Stimulated activated CD4-positive, alpha-beta T cell treated with anti-CD3 and anti-CD28 coated beads, Interleukin-1b, Interleukin-23, amount 100 ng/mL, for 48 hours (primary cell): ENCODE measurements around the gene MRGPRG.
"Not testable (repeated sequence)": the region's sequence is repeated elsewhere in the genome, so short reads cannot be mapped to it uniquely, and the experiment has no call there.

Source experiments
- DNase-seq: peaks from one replicate; pipeline ENCODE4 v3.0.0-alpha.2; 2020

MRGPRG gene, protein sequence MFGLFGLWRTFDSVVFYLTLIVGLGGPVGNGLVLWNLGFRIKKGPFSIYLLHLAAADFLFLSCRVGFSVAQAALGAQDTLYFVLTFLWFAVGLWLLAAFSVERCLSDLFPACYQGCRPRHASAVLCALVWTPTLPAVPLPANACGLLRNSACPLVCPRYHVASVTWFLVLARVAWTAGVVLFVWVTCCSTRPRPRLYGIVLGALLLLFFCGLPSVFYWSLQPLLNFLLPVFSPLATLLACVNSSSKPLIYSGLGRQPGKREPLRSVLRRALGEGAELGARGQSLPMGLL

DNA sequence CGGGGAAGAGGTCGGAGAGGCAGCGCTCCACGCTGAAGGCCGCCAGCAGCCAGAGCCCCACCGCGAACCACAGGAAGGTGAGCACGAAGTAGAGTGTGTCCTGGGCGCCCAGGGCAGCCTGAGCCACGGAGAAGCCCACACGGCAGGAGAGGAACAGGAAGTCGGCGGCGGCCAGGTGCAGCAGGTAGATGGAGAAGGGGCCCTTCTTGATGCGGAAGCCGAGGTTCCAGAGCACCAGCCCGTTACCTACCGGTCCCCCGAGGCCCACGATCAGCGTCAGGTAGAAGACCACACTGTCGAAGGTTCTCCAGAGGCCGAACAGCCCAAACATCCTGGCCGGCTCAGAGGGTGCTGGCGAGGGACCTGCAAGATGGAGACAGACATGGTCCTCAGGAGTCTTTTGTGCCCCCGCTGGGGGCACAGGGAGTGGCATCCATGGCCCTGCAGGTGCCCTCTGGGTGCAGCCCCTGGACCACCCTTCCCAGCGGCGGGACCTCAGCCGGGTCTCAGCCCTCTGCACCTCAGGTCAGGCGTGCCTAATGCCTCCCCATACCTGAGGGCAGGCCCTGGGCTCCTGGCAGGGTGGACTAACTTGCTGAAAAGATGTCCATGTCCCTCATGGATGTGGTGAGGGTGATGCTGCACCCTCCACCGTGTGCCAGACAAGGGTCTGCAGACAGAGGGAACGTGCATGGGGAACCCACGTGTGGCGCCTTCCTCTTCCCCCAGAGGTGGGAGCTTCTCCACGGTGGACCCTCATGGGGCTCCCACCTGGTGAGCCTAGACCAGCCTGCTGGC lies at the start of gene MRGPRG:
MRGPRG (minus strand) TSS at position 331 of the 798 bp plus-strand sequence; CDS start at position 331, 0 bp downstream.
- no peak for DNase-seq

DNA sequence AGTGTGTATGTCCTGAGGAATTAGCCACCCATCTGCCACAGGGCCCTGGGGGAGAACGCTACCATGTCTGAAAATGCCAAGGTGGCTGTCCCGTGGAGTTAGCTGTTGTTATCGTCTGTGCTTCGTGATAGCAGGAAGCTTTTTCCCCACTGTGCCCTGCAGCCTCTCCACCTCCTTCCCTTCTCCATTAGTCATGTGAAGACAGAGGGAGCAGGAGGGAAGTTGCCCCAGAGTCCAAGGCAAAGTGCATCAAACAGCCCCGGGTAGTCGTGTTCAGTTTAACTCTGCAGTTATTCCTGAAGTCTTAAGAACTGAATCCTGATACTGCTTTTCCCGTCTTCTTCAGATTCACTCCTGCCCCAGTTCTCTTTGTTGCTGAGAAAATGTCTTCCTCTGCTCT lies 43.9 kb upstream of the MRGPRG start:
- not testable (repeated sequence) for DNase-seq

DNA sequence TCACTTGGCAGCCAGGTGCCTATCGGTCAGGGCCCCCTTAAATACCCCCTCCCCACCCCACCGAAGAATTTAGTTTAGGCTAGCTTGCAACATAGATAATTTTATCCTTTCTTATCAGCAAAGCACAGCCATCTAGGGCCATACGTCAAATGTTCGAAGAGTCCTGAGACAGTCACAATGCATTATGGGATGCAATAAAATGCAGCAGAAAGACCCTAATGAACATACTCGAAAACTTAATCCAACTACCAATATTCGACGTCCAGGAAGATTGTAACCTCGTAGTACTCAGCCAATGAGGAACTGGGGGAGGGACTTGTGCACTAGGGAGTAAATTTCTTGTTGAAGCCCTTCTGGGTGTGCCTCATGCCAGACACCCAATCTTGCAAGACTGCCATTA lies 43.2 kb upstream of the MRGPRG start:
- DNase-seq: not testable (repeated sequence)

DNA sequence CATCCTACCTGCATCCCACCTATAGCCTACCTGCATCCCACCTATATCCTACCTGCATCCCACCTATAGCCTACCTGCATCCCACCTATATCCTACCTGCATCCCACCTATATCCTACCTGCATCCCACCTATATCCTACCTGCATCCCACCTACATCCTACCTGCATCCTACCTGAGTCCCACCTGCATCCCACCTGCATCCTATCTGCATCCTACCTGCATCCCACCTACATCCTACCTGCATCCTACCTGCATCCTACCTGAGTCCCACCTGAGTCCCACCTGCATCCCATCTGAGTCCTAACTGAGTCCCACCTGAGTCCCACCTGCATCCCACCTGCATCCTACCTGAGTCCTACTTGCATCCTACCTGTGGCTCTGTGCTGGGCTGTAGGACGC lies 38.9 kb upstream of the MRGPRG start:
- not testable (repeated sequence) for DNase-seq

DNA sequence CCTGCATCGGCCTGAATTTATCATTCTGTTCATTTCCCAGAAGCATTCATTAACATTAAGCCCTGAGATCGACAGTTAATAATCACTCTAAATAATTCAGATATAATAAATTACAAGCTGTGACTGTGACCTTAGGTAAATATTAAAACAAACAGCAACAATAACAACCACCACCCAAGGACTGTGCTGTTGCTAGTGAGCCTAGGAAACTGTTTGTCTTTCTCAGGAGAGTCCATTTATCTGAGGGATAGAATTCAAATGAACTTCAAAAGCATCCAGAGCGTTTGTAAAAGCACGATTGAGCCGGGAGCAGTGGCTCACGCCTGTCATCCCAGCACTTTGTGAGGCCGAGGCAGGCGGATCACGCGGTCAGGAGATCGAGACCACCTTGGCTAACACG lies 36.6 kb upstream of the MRGPRG start:
- not testable (repeated sequence) for DNase-seq

DNA sequence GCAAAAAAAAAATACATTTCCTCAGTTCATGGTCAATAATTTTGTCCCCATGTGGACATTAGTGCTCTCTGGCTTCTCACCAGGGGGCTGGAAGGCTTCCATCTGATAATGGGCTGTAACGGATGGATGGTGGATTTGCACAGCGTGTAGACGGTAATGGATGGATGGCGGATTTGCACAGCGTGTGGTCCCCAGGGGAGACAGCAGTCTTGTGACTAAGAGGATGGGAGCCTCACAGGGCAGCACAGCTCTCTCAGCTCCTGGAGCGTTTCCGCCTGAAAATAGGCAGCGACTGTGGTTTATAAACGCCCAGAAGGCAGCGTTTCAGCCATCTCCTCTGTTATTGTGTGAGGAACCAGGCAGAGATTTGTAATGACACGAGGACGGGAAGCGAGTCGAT lies 36.2 kb upstream of the MRGPRG start:
- DNase-seq: not testable (repeated sequence)

DNA sequence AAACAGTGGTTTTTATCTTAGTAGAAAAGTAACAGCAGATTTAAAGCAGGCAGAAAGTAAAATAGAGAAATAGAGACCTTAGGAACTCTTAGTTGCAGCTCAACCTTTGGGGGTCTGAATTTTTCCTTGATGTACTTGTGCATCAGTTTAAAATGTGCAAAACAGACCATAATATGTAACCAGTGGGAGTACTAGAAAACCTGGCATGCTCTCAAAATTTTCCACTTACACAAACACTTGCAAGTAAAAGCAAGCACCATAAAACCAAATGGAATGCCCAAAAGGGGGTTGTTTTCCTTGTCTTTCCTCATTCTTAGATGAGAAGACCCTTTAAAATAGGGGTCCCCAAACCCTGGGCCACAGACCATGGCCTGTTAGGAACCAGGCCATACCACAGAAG lies 26.5 kb upstream of the MRGPRG start:
- DNase-seq: no peak

DNA sequence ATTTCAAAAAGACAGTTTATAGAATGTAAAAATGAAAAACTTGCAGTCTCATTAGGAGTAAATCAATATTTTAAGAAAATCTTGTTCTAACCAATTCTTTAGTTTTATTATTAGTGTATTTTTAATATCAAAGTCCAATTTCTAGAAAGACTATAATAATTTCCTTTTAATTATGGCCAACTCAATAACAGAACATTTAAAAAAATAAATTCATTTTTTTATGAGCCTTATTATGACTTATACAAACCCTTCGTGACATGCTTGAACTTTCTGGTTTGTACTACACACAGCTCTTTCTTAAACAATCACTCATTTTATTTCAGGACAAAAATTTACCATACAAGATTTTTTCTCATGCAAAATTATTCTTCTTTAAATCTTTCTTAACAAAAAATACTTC lies 25.3 kb upstream of the MRGPRG start:
- no peak for DNase-seq

DNA sequence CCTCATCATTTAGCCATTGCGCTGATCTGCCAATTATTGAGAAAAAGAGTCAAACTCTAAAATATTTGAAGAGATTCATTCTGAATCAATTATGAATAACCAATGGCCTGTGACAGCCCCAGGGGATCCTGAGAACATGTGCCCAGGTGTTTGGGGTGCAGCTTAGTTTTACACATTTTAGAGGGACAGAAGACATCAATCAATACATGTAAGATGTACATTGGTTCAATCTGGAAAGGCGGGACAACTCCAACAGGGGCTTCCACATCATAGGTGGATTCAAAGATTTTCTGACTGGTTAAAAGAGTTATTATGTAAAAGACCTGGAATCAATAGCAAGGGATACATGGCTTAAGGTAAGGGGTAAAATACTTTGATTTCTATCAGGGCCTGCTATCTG lies 18.5 kb upstream of the MRGPRG start:
- no peak for DNase-seq

DNA sequence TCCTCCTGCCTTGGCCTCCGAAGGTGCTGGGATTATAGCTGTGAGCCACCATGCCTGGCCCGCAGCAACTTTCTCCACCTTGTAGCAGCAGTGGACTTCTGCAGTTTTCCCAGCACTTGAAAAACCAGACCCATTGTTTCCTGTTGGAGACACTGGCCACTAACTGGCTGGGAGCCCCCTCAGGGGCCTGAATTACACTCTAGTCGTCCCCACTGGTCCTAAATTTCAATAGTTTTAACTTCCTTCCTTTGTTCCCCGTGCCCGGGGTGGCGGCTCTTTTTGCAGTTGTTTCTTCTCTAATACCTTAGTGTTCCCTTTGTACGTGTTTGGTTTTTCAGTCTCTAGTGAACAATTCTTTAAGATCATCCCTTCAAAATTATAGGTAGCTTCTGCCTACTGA lies 16.2 kb upstream of the MRGPRG start:
- DNase-seq: no peak

DNA sequence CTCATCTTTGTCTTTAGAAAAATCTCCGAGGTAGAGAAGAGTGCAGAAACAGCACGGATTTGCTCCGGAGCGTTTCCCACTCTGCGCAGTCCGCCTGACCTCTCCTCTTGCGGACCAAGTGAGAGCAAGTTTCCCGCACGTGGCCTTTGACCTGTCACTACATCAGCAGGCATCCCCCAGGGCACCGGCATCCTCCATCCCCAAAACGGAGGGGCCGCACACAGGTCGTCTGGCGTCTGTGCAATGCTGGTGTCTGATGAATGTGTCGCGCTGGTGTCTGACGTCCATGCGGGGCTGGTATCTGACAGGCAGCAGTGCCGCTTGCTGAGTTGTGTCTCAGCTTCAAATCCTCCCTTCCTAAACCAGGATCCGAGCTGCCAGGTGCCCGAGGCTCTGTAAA lies 14.3 kb upstream of the MRGPRG start:
- no peak for DNase-seq

DNA sequence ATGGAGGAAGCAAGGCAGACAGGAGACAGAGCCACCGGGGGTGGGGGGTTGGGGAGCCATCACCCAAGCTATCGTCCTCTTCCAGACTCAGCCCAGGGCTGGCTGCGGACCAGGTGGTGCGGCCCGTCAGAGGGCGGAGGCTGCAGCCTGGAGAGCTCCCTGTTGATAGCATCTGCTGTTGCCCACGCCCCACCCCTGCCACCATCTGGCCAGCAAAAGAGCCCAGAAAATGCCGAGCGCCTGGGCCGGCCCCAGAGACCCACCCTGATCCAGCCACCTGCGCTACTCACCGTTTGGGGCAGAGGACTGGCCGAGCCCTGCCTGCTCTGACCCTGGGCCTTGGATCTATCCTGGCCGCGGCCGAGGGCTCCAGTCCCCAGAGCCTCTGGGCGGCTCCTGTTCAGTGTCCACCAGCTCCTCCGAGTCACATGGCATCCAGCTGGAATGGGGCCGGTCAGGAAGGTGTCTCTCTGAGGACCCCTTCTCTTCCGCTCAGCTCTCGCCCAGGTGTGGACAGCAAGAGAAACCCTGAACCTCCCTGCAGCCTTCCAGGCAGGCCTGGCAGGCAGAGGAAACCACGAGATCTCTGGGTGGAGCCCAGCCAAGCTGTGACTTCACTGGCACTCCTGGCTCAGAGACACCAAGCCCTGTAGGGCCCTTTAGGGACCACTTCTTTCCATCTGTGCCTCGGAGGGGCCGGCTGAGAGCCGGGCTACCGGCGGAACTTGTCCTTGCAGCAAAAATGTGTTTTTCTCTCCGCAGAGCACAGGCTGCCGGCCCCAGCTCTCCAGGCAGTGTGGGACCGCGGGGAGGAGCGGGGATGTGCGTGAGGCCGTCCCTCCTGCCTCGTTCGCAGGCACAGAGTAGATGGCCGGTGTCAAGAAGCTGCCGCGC lies 13.5 kb upstream of the MRGPRG start, which contains the start of gene MRGPRE:
MRGPRE (minus strand) TSS at position 567 of the 894 bp plus-strand sequence. CDS start 3,618 bp downstream, outside the sequence.
- DNase-seq: no peak

DNA sequence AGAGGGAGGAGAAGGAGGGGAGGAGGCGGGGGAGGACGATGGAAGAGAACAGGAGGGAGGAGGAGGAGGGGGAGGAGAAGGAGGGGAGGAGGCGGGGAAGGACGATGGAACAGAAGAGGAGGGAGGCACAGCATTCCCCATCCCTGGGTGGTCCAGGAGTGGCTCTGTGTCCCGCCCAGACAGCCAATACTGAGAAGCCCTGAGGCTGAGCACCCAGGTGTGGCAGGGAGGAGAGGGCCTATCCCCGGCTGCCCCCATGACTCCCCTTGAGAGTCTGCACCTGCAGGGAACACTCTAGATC lies 12.9 kb upstream of the MRGPRG start:
- DNase-seq: no peak

DNA sequence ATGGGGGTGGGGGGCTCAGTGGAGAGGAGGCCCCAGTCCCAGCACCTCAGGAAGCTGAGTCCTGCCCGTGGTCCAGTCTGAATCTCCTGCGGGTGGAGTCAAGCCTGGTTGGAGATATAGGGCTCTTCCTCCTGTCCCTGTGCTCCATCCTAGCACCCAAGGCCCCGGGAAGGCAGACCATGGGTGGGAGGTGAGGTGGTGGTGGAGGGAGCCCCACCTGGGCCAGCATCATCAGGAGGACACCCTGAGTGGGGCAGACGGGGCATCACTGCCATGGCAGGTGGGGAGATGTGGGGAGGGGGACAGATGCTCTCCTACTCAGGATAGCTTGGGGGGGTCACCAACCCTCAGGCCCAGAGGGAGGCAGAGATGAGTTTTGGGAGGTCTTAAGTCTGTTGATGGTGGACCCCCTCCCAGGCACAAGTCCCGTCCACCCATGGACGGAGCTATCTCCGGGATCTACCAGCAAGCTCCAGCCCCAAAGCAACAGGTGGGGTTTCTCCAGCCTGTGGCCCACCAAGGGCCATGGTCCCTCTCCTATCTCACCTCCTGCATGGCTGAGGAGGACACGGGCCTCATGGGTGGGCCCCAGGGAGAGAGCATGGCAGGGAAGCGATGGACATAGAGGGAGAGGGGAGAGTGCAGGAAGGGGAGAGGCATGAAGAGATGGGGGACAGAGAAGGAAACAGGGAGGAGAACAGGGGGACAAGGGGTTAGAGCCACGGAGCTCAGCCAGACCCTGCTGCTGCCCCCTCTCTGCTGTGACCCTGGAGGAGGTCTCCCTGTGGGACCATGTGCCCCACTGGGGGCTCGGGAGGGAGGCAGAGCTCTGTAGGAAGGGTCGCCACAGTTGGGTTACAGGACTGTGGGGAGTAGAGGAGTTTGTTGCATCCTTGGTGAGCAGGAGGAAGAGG lies 12.3 kb upstream of the MRGPRG start:
- no peak for DNase-seq

DNA sequence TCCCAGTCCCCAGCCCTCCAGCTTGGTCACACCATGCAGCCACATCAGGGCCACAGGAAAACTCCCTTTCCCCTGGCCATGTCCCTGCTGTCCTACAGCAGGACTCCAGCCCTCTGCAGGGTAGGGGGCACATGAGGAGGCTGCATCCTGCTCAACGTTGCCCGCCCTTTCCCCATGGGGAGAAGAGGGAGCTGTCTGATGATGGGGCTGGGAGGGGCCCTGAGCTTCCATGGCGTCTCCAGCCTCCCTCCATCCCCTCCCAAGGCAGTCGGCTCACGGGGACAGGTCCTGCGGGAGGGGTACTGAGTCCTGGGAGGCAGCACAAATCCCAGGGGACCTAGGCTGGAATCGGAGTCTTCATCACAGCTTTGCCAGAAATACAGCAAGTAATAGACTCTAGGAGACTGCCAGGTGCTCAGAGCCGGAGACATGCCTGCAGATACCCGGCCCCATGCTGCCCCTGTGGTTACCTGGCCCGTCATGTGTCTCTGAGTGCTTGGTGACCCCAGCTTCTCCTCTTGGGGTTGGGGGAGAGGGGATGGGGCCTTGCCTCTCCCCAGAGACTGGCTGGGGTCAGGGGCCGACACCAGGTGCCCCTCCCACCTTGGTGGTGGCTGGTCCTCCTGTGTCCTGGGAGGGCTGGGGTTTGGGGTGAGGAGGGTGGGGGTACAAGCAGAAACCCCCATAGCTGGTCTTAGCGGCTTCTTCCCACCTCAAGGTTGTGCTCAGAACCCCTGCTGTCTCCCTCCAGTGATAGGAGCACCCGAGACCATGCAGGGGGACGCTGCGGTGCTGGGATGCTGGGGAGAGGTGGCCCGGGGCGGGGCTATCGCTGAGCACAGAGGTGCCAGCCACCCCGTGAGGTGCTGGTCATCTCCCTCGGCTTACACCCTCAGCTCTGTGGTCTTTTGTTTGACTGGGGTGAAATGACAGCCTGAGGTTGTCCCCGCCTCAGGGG lies 11.3 kb upstream of the MRGPRG start:
- DNase-seq: no peak

DNA sequence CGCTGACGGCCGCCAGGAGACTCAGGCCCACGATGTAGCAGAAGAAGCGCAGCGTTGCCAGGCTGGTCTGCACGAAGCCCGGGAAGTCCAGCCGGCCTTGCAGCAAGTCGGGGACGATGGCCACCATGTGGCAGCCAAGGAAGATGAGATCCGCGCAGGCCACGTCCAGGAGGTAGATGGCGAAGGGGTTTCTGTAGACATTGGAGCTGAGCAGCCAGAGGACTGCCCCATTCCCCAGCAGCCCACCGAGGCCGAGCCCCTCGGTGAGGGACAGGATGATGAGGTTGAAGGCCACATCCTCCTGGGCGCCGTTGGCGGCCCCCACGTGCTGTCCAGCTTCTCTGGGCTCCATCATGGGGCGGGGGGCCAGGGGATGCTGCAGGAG lies 9.8 kb upstream of the MRGPRG start:
- no peak for DNase-seq

DNA sequence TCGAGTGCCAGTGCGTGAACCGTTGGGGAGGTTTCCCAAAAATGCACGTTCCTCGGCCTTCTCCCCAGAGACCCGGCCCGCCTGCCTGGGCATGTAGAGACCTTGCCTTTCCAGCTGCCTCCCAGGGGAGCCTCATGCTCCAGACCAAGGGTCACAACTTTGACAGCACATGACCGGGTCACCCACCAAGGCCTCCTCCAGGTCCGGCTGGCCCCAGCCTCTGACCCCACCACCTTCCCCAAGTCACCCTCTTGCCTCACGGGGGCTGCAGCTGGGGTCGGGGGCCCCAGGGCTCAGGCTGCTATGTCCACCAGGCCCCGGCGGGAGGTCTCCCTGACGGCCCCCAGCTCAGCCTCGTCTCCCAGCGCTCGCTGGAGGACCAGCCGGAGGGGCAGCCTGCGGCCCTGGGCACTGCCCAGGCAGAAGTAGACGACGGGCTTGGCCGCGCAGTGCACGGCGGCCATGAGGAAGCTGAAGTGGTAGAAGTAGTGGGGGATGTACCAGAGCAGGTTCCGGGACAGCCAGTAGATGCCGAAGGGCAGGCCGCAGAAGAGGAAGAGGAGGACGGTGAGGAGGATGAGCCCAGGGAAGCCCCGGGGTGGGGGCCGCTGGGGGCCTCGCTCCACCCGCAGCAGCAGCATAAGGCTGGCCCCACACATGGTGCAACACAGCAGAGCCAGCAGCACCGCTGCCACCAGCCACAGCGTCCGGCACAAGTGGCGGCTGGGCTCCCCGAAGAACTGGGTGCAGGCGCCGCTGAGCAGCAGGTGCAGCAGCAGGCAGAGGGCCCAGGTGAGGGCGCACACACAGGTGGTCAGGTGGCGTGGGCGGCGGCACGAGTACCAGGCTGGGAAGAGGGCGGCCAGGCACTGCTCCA lies 9.2 kb upstream of the MRGPRG start:
- DNase-seq: no peak

DNA sequence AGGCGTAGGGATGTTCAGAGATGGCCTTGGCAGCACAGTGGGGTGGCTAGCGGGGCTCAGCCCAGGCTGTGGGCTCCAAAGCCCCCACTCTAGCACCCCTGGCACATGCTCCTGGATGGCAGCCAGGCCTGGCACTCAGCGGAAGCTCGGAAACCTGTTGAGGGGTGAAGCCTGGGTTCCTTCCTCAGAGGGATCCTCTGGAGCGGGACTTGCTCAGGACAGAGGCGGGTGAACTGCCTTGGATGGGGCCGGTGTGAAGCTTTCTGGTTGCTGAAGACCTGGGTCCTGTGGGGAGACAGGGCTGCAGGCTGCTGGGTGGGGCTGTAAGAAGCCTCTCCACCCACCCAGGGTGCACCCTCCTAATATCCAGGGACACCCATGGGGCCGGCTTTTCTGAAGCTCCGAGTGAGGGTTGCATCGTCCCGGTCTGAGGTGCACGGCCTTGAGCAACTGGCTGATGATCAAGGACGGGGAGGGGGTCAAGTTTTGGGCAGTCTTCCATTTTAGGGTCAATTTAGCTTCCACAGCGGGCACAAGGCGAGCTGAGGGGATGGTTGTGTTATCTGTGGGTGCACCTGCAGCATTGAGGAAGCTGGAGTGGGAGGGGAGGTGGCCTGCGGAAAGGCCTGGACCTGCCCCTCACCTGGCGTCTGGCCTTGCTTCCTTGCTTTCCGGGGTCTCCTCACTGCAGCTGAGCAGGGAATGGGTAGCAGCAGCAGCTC lies 8.4 kb upstream of the MRGPRG start:
- DNase-seq: no peak
